Uterus (tissue), 4 donors: ENCODE data around the gene MXRA8. TPM values are rescaled to one million over a fixed set of nuclear protein-coding genes. Genes with fewer than 3 reads are reported as not detected.

Experiments used
- DNase-seq, 2 donors: peaks; one replicate each; pipeline ENCODE4 v3.0.0-alpha.2; 2019 to 2020
- H3K27ac ChIP-seq, 2 donors: fragments of 200-600 bp; sonication (generic); 1 replicate in 1 of 2; 2 replicates in 1 of 2; pipeline ENCODE4 v1.5.1; 2016 to 2018
- H3K27me3 ChIP-seq, 2 donors: fragments of 200-600 bp; sonication (generic); one replicate each; pipeline ENCODE4 v1.5.1; 2018 to 2019; ENCODE audit warnings: control low read depth in 1 of 2
- H3K36me3 ChIP-seq, 2 donors: fragments of 200-600 bp; sonication (generic); one replicate each; pipeline ENCODE4 v1.5.1; 2019; ENCODE audit warnings: control low read depth in 1 of 2
- H3K4me1 ChIP-seq, 2 donors: fragments of 200-600 bp; sonication (generic); one replicate each; pipeline ENCODE4 v1.5.1; 2018 to 2019; ENCODE audit warnings: control low read depth in 1 of 2
- H3K4me3 ChIP-seq, 2 donors: fragments of 200-600 bp; sonication (generic); 1 replicate in 1 of 2; 2 replicates in 1 of 2; pipeline ENCODE4 v1.5.1; 2018 to 2019; ENCODE audit warnings: mild to moderate bottlenecking in 1 of 2
- H3K9me3 ChIP-seq, 2 donors: fragments of 200-600 bp; sonication (generic); one replicate each; pipeline ENCODE4 v1.5.1; 2019; ENCODE audit warnings: control low read depth in 1 of 2
- CTCF ChIP-seq, 4 experiments: fragments of 200-600 bp in 2 of 4; fragments of 450-650 bp in 2 of 4; sonication (generic) in 2 of 4; IDR thresholded peaks; one replicate each; pipeline ENCODE4 v1.5.1; 2016 to 2019; ENCODE audit warnings: antibody characterized with exemption in 4 of 4, mild to moderate bottlenecking in 2 of 4, moderate library complexity in 1 of 4
- POLR2A ChIP-seq, 2 donors: fragments of 450-650 bp; IDR thresholded peaks; one replicate each; pipeline ENCODE4 v1.6.1; 2016; ENCODE audit warnings: antibody characterized with exemption in 2 of 2, mild to moderate bottlenecking in 1 of 2, moderate library complexity in 1 of 2
- intact Hi-C: fragments of 100-400 bp; cut with DNase I; formaldehyde crosslinking; loops from one replicate; pipeline ENCODE4 v1.15.1; 2023; ENCODE audit warnings: low total_unique reads
- total RNA-seq, 4 donors: library from RNA; depleted of rRNA in 3 of 4; stranded (reverse); fragments of >200 nt in 3 of 4; gene quantifications; one replicate each; pipeline versions ENCODE4 v1.1.0 to v1.2.4, GENCODE V29; 2014 to 2023
- donor health status: DM: yes; HTN: yes; CAD: no.

MXRA8 gene
- total RNA-seq, 4 donors from 2014 or later = 86.1 to 143 (median 117) TPM

- intact Hi-C loops = no loop called here
- Histone ChIP-seq H3K4me1 (peaks cover 16 to 25% of the 10 kb centered on the region in 2 donors), H3K27ac (peak overlapping the region; percentile 73 to 83)
Observed at GRCh38 chr1:1348420-1349255, 9.7 kb downstream of the MXRA8 start.

GRCh38 chr1:1347663-1348419 lies 10.5 kb downstream of the MXRA8 start:
- DNase-seq = no peak
- intact Hi-C loops = no loop called here
- Histone ChIP-seq H3K4me3 (peak overlapping the region; percentile 50 to 85), H3K36me3 (no peaks in the 10 kb centered on the region), H3K4me1 (peaks cover 16 to 25% of the 10 kb centered on the region in 2 donors), H3K9me3 (no peaks in the 10 kb centered on the region), H3K27ac (peak overlapping the region; percentile 73 to 83), H3K27me3 (no peaks in the 10 kb centered on the region)
- TF ChIP-seq CTCF (IDR thresholded peaks at IDR 0.05) (no peak), POLR2A (IDR thresholded peaks at IDR 0.05) (no peak)

More at GRCh38 chr1:1348420-1349255, 9.7 kb downstream of the MXRA8 start:
- H3K36me3 ChIP-seq = no peaks in the 10 kb centered on the region
- no peak for DNase-seq
- no peaks in the 10 kb centered on the region for H3K9me3 ChIP-seq
- H3K27me3 ChIP-seq = no peaks in the 10 kb centered on the region
- no peak for TF ChIP-seq CTCF (IDR thresholded peaks at IDR 0.05)
- no peak for TF ChIP-seq POLR2A (IDR thresholded peaks at IDR 0.05)
- peak overlapping the region; percentile 50 to 85 for H3K4me3 ChIP-seq

- Histone ChIP-seq H3K27ac (peak overlapping the region in 1 of 2 donors; percentile 73), H3K36me3 (no peaks in the 10 kb centered on the region), H3K27me3 (no peaks in the 10 kb centered on the region), H3K4me1 (peaks cover 16 to 25% of the 10 kb centered on the region in 2 donors), H3K9me3 (no peaks in the 10 kb centered on the region), H3K4me3 (peak overlapping the region in 1 of 2 donors; percentile 85)
- intact Hi-C loops = no loop called here
- no peak for TF ChIP-seq CTCF (IDR thresholded peaks at IDR 0.05)
- no peak for DNase-seq
Observed at GRCh38 chr1:1347026-1347595, 11.2 kb downstream of the MXRA8 start.

- no peaks in the 10 kb centered on the region for H3K36me3 ChIP-seq
- TF ChIP-seq POLR2A (IDR thresholded peaks at IDR 0.05) (no peak), CTCF (IDR thresholded peaks at IDR 0.05) (no peak)
- H3K9me3 ChIP-seq = no peaks in the 10 kb centered on the region
- peak overlapping the region in 1 of 2 donors; percentile 4 for H3K27ac ChIP-seq
- no peaks in the 10 kb centered on the region for H3K27me3 ChIP-seq
- peaks cover 16 to 25% of the 10 kb centered on the region in 2 donors for H3K4me1 ChIP-seq
- DNase-seq = no peak
- intact Hi-C loops = no loop called here
- no peak overlapping the region for H3K4me3 ChIP-seq
Observed at GRCh38 chr1:1346501-1346890, 11.9 kb downstream of the MXRA8 start.
